CD4-positive, alpha-beta T cell (primary cell): ENCODE data around the gene DYNC2LI1. TPM values are rescaled to one million over a fixed set of nuclear protein-coding genes. Genes with fewer than 3 reads are reported as not detected.

Experiments used
- ATAC-seq: fragments of 200-7000 bp; cut with Tn5 transposase; one replicate; pipeline ENCODE4 v1.10.0; 2022; ENCODE audit warnings: mild to moderate bottlenecking; ENCODE audit not compliant: poor library complexity
- CTCF ChIA-PET: fragments of 350-600 bp; sonication (Branson Sonifier 250); formaldehyde crosslinking; loops from one replicate; lab custom pipeline; 2021; ENCODE audit warnings: antibody characterized with exemption, inconsistent platforms; lab: Charles Lee
- POLR2A ChIA-PET: fragments of 350-600 bp; sonication (Branson Sonifier 250); formaldehyde crosslinking; loops from one replicate; lab custom pipeline; 2021; ENCODE audit warnings: antibody characterized with exemption, inconsistent platforms; lab: Charles Lee
- DNase-seq, 14 experiments: peaks; one replicate each; pipeline ENCODE4 v3.0.0-alpha.2; 2013 to 2020; ENCODE audit warnings: mixed read lengths in 2 of 14
- H3K27ac ChIP-seq, 2 donors: one replicate each; pipeline versions ENCODE4 v1.5.1 to v1.7.0; 2013; ENCODE audit warnings: low read length in 2 of 2, low read depth in 1 of 2, mild to moderate bottlenecking in 1 of 2
- H3K27me3 ChIP-seq, 2 experiments: 1 replicate in 1 of 2; 2 replicates in 1 of 2; pipeline versions ENCODE4 v1.6.1 to v1.7.0; 2013; ENCODE audit warnings: low read length in 2 of 2, control low read depth in 1 of 2, mild to moderate bottlenecking in 1 of 2, moderate library complexity in 1 of 2; ENCODE audit not compliant: insufficient read depth in 2 of 2, control insufficient read depth in 1 of 2
- H3K36me3 ChIP-seq: one replicate; pipeline ENCODE4 v1.6.1; 2013; ENCODE audit warnings: low read length, control low read depth; ENCODE audit not compliant: insufficient read depth
- H3K4me1 ChIP-seq: one replicate; pipeline ENCODE4 v1.6.1; 2013; ENCODE audit warnings: low read length, control low read depth; ENCODE audit not compliant: insufficient read depth
- H3K4me3 ChIP-seq: one replicate; pipeline ENCODE4 v1.5.1; 2013; ENCODE audit warnings: mild to moderate bottlenecking, low read length, moderate library complexity
- H3K9me3 ChIP-seq, 2 experiments: 1 replicate in 1 of 2; 2 replicates in 1 of 2; pipeline versions ENCODE4 v1.6.1 to v1.7.0; 2013; ENCODE audit warnings: low read length in 2 of 2, mild to moderate bottlenecking in 2 of 2, control low read depth in 1 of 2, moderate library complexity in 1 of 2; ENCODE audit not compliant: control insufficient read depth in 1 of 2, insufficient read depth in 1 of 2
- H3K27ac Mint-ChIP-seq: one replicate; pipeline ENCODE4 v1.8.0; 2020; ENCODE audit warnings: mixed read lengths
- H3K27me3 Mint-ChIP-seq: one replicate; pipeline ENCODE4 v1.8.0; 2021; ENCODE audit warnings: mixed read lengths
- H3K36me3 Mint-ChIP-seq: one replicate; pipeline ENCODE4 v1.8.0; 2021; ENCODE audit warnings: low read depth, mixed read lengths
- H3K4me1 Mint-ChIP-seq: one replicate; pipeline ENCODE4 v1.8.0; 2021; ENCODE audit warnings: low read depth, mixed read lengths
- H3K4me3 Mint-ChIP-seq: one replicate; pipeline ENCODE4 v1.8.0; 2020; ENCODE audit warnings: mild to moderate bottlenecking, mixed read lengths
- H3K9me3 Mint-ChIP-seq: one replicate; pipeline ENCODE4 v1.8.0; 2020; ENCODE audit warnings: mixed read lengths
- CTCF ChIP-seq: fragments of 200-600 bp; IDR thresholded peaks from one replicate; pipeline ENCODE4 v1.8.0; 2022; ENCODE audit warnings: antibody characterized with exemption, mild to moderate bottlenecking
- intact Hi-C, 2 experiments: fragments of 100-400 bp; cut with DNase I in 1 of 2; cut with micrococcal nuclease in 1 of 2; formaldehyde crosslinking; loops; one replicate each; pipeline versions ENCODE4 v1.15.1 to v1.9.0; 2023 to 2025; cut with DNase I, micrococcal nuclease
- total RNA-seq, 174 experiments: library from RNA in 2 of 174; stranded (reverse) in 2 of 174; gene quantifications; one replicate each; pipeline ENCODE4 v1.2.3 and lab custom pipeline; 2021 to 2026

DYNC2LI1 gene
- total RNA-seq, 2 experiments from 2014 or later = 2.1 to 2.2 TPM

- ATAC-seq (no peak), DNase-seq (no peak)
- H3K36me3 Mint-ChIP-seq = no peaks in the 10 kb centered on the region
- Histone ChIP-seq H3K4me3 (no peak overlapping the region), H3K36me3 (no peaks in the 10 kb centered on the region), H3K4me1 (no peaks in the 10 kb centered on the region), H3K27me3 (no peaks in the 10 kb centered on the region), H3K9me3 (no peaks in the 10 kb centered on the region), H3K27ac (no peak overlapping the region)
- no peaks in the 10 kb centered on the region for H3K4me1 Mint-ChIP-seq
- CTCF ChIA-PET = no interaction called here
- H3K4me3 Mint-ChIP-seq = no peak overlapping the region
- no peak for TF ChIP-seq CTCF
- H3K27ac Mint-ChIP-seq = no peak overlapping the region
- H3K27me3 Mint-ChIP-seq = no peaks in the 10 kb centered on the region
- POLR2A ChIA-PET = no interaction called here
- H3K9me3 Mint-ChIP-seq = no peaks in the 10 kb centered on the region
- intact Hi-C loops = no loop called here
Observed at GRCh38 chr2:43837033-43837432, 63.2 kb downstream of the DYNC2LI1 start.

GRCh38 chr2:43837831-43838559, 64.2 kb downstream of the DYNC2LI1 start:
- Histone ChIP-seq H3K27ac (no peak overlapping the region), H3K36me3 (no peaks in the 10 kb centered on the region), H3K4me3 (no peak overlapping the region), H3K9me3 (no peaks in the 10 kb centered on the region), H3K4me1 (no peaks in the 10 kb centered on the region), H3K27me3 (no peaks in the 10 kb centered on the region)
- H3K36me3 Mint-ChIP-seq = no peaks in the 10 kb centered on the region
- H3K27me3 Mint-ChIP-seq = no peaks in the 10 kb centered on the region
- ChIA-PET POLR2A (no interaction called here), CTCF (no interaction called here)
- no peak for TF ChIP-seq CTCF
- intact Hi-C loops = no loop called here
- DNase-seq = no peak
- no peaks in the 10 kb centered on the region for H3K4me1 Mint-ChIP-seq
- H3K9me3 Mint-ChIP-seq = no peaks in the 10 kb centered on the region
- ATAC-seq = no peak
- H3K4me3 Mint-ChIP-seq = no peak overlapping the region
- no peak overlapping the region for H3K27ac Mint-ChIP-seq

- H3K9me3 Mint-ChIP-seq = no peaks in the 10 kb centered on the region
- Histone ChIP-seq H3K27me3 (no peaks in the 10 kb centered on the region), H3K4me3 (no peak within 1 kb of the TSS), H3K36me3 (no peaks in the 10 kb centered on the region), H3K9me3 (no peaks in the 10 kb centered on the region), H3K4me1 (no peaks in the 10 kb centered on the region), H3K27ac (no peak within 1 kb of the TSS)
- CTCF ChIA-PET = no interaction called here
- POLR2A ChIA-PET = no interaction called here
- intact Hi-C loops = no loop called here
- no peaks in the 10 kb centered on the region for H3K36me3 Mint-ChIP-seq
- no peak within 1 kb of the TSS for H3K27ac Mint-ChIP-seq
- DNase-seq (no peak), ATAC-seq (no peak)
- no peaks in the 10 kb centered on the region for H3K27me3 Mint-ChIP-seq
- H3K4me1 Mint-ChIP-seq = no peaks in the 10 kb centered on the region
- H3K4me3 Mint-ChIP-seq = no peak within 1 kb of the TSS
- TF ChIP-seq CTCF = no peak
Observed at GRCh38 chr2:43838560-43839267, 64.9 kb downstream of the DYNC2LI1 start, which contains the start of the genes ABCG5 and ABCG8. Gene ABCG5 (minus strand): TSS chr2:43838839. CDS start chr2:43838679, 160 bp downstream. Gene ABCG8 (plus strand): TSS chr2:43838971. CDS start chr2:43839054, 83 bp downstream.
